ENCODE measurements around the gene ARMC2.
"Not testable (repeated sequence)": the region's sequence is repeated elsewhere in the genome, so short reads cannot be mapped to it uniquely, and the experiment has no call there.

The ARMC2 gene

DNA sequence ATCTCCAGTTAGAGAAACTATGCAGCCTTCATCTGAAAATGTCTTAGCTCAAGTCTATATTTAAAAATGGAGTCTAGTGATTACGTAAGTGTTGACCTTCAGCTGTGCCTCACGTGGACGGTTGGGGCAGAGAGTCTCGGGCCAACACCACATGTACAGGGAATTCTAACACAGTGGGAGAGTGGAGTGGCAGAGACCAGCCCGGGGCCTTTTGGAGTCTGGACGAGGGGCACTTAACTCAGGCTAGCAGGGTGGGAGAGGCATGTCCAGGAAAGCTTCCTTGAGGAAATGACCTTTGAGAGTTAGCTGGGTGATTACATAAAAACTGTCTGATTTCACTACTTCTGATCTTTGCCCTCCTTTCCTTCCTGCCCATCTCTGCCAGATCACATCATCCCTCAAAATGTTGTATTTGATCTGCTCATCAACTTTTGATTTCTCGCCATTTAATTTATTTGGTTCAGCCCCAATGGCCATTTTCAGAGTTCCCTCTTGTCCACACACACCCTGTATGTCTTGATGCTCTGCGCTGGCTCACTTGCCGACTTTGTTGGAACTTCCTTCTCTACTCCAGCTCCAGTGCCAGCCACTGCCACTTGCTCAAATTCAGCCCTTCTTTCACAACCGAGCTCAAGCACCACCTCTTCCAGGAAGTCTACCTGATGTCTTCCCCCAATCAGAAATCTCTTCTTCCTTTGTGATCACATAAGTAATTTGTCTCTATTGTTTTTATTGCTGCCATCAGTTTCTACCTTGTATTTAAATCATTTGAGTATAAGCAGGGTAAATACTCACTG is 2.6 kb downstream of the ARMC2 start:
- TF ChIP-seq, protein P1, sequence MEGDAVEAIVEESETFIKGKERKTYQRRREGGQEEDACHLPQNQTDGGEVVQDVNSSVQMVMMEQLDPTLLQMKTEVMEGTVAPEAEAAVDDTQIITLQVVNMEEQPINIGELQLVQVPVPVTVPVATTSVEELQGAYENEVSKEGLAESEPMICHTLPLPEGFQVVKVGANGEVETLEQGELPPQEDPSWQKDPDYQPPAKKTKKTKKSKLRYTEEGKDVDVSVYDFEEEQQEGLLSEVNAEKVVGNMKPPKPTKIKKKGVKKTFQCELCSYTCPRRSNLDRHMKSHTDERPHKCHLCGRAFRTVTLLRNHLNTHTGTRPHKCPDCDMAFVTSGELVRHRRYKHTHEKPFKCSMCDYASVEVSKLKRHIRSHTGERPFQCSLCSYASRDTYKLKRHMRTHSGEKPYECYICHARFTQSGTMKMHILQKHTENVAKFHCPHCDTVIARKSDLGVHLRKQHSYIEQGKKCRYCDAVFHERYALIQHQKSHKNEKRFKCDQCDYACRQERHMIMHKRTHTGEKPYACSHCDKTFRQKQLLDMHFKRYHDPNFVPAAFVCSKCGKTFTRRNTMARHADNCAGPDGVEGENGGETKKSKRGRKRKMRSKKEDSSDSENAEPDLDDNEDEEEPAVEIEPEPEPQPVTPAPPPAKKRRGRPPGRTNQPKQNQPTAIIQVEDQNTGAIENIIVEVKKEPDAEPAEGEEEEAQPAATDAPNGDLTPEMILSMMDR (conservative IDR thresholded peaks at IDR 0.05; ENCODE audit: low read depth, low read length): no peak
- no peak for DNase-seq (ENCODE audit: low read depth)
- no peak overlapping the region for H3K4me3 ChIP-seq (ENCODE audit: low read length)

GRCh38 chr6:108851756-108852155 is 3.5 kb downstream of the ARMC2 start:
- no peak for DNase-seq (ENCODE audit: low read depth)
- TF ChIP-seq, protein P1 (conservative IDR thresholded peaks at IDR 0.05; ENCODE audit: low read depth, low read length): no peak
- no peak overlapping the region for H3K4me3 ChIP-seq (ENCODE audit: low read length)

GRCh38 chr6:108853077-108853476 is 4.9 kb downstream of the ARMC2 start:
- no peak for DNase-seq (ENCODE audit: low read depth)
- H3K4me3 ChIP-seq (ENCODE audit: low read length): no peak overlapping the region
- TF ChIP-seq, protein P1 (conservative IDR thresholded peaks at IDR 0.05; ENCODE audit: low read depth, low read length): no peak

DNA sequence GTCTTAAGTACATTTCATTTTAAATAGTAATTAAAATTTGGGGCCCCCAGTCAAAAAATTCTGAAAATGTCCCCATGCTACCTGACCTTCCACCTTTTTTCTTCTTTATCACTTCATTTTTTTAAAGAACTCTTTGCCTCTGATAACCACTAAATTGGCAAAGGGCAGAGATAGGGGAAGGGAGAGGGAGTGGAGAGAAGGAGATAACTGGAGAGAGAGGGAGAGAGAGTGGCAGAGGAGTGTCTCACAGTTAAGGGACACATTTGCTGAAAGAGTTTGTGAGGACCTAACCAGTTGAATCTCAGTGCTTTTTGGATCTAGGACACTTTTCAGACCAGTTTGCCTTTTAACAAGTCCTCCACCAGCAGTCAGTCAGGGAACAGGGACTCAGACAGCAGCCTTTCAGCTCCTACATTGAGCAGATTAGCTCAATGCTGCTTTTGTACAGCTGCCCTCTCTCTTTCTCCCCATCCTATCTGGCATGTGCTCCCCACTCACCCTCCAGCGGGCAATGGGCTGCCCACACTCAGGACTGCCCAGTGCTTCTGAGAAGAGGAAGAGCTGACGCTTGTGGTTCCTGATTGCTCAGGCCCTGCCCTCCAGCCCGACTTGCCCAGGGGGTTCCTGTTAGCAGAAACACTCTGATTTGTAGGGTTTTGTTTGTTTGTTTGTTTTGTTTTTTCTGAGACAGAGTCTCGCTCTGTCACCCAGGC is 14.4 kb downstream of the ARMC2 start:
- DNase-seq (ENCODE audit: low read depth): no peak
- H3K4me3 ChIP-seq (ENCODE audit: low read length): no peak overlapping the region
- TF ChIP-seq, protein P1 (conservative IDR thresholded peaks at IDR 0.05; ENCODE audit: low read depth, low read length): no peak

DNA sequence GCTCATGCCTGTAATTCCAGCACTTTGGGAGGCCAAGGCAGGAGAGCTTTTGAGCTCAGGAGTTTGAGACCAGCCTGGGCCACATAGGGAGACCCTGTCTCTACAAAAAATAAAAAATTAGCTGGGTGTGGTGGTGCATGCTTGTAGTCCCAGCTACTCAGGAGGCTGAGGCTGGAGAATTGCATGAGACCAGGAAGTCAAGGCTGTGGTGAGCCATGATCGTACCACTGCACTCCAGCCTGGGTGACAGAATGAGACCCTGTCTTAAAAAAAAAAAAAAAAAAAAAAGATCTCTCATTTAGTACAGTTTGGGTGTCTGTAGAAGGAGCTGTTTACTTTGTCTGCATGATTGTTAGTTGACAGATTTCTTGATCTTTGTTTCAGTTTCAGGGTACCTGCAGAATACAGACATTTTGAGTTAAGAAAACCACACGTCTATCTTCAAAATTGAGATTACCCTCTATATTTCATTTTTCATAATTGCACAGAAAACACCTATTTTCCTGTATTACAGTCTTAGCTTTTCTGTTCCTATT is 17.6 kb downstream of the ARMC2 start:
- DNase-seq (ENCODE audit: low read depth); H3K4me3 ChIP-seq (ENCODE audit: low read length): not testable (repeated sequence)

GRCh38 chr6:108866798-108867197 is 18.6 kb downstream of the ARMC2 start:
- TF ChIP-seq, protein P1 (conservative IDR thresholded peaks at IDR 0.05; ENCODE audit: low read depth, low read length): no peak
- H3K4me3 ChIP-seq (ENCODE audit: low read length): no peak overlapping the region
- DNase-seq (ENCODE audit: low read depth): no peak

- TF ChIP-seq, protein P1 (conservative IDR thresholded peaks at IDR 0.05; ENCODE audit: low read depth, low read length): no peak
- H3K4me3 ChIP-seq (ENCODE audit: low read length): no peak overlapping the region
These were observed 20.4 kb downstream of the ARMC2 start for GRCh38 chr6:108868647-108869046.

More at GRCh38 chr6:108868647-108869046, 20.4 kb downstream of the ARMC2 start:
- DNase-seq (ENCODE audit: low read depth): no peak

All from retinal pigment epithelial cell (primary cell).